K562 (cell line): ENCODE data around the gene HDAC1. TPM values are rescaled to one million over a fixed set of nuclear protein-coding genes. Genes with fewer than 3 reads are reported as not detected.

Source experiments
- ARID1B ChIP-seq: fragments of 450-650 bp; IDR thresholded peaks from 2 replicates; pipeline ENCODE4 v1.6.1; 2016; ENCODE audit warnings: antibody characterized with exemption, mild to moderate bottlenecking, inconsistent platforms
- CC2D1A ChIP-seq: fragments of 450-650 bp; IDR thresholded peaks from 2 replicates; pipeline ENCODE4 v1.6.1; 2017; ENCODE audit warnings: mild to moderate bottlenecking
- CGGBP1 ChIP-seq: fragments of 250-450 bp; sonication (Bioruptor Pico); IDR thresholded peaks from 2 replicates; pipeline ENCODE4 v1.9.0; 2021; ENCODE audit warnings: mild to moderate bottlenecking
- CREBBP ChIP-seq: IDR thresholded peaks from one replicate; pipeline ENCODE4 v1.6.1; 2012; ENCODE audit warnings: low read depth, mild to moderate bottlenecking, control low read depth, inconsistent platforms, low read length
- HDGF ChIP-seq: fragments of 450-650 bp; IDR thresholded peaks from 2 replicates; pipeline ENCODE4 v1.6.1; 2016
- LARP7 ChIP-seq: fragments of 450-650 bp; IDR thresholded peaks from 2 replicates; pipeline ENCODE4 v1.6.1; 2016
- MCM7 ChIP-seq, 2 experiments: fragments of 450-650 bp; IDR thresholded peaks; 2 replicates each; pipeline ENCODE4 v1.6.1; 2016 to 2018
- MEF2D ChIP-seq: conservative IDR thresholded peaks from 2 replicates; pipeline ENCODE4 v1.6.1; 2016; ENCODE audit warnings: low read depth, missing genetic modification characterization, missing compliant biosample characterization
- MTA2 ChIP-seq: fragments of 450-650 bp; IDR thresholded peaks from 2 replicates; pipeline ENCODE4 v1.6.1; 2016; ENCODE audit warnings: low read depth
- NFATC3 ChIP-seq: fragments of 450-650 bp; IDR thresholded peaks from 2 replicates; pipeline ENCODE4 v1.6.1; 2017; ENCODE audit warnings: mild to moderate bottlenecking
- PURB ChIP-seq: sonication (generic); formaldehyde crosslinking; IDR thresholded peaks from 2 replicates; pipeline ENCODE4 v1.9.0; 2021; ENCODE audit warnings: low read depth, mild to moderate bottlenecking, missing genetic modification reagents
- SMARCA5 ChIP-seq: fragments of 450-650 bp; IDR thresholded peaks from 2 replicates; pipeline ENCODE4 v1.6.1; 2016
- SRSF3 ChIP-seq: fragments of 200-400 bp; formaldehyde crosslinking; IDR thresholded peaks from 2 replicates; pipeline ENCODE4 v1.6.1; 2016; ENCODE audit warnings: mild to moderate bottlenecking, low read length, moderate library complexity; ENCODE audit not compliant: insufficient read depth
- TCFL5 ChIP-seq: fragments of 250-450 bp; sonication (Bioruptor Pico); conservative IDR thresholded peaks from 2 replicates; pipeline ENCODE4 v1.6.1; 2021; ENCODE audit warnings: mild to moderate bottlenecking, moderate library complexity, matching md5 sums
- ZBTB7A ChIP-seq: IDR thresholded peaks from 2 replicates; pipeline ENCODE4 v1.6.1; 2011; ENCODE audit warnings: low read depth, mild to moderate bottlenecking, low read length, moderate library complexity, borderline replicate concordance; ENCODE audit not compliant: control insufficient read depth
- polyA plus RNA-seq, 8 experiments: library from polyadenylated mRNA; depleted of rRNA in 4 of 8; stranded (reverse) in 5 of 8; unstranded in 3 of 8; fragments of >200 nt; fragmentation: Nextera tagmentation in 2 of 8; fragmentation: Illumina TruSeq in 1 of 8; extraction: Ambion mirVana in 2 of 8; extraction: Trizol in 1 of 8; gene quantifications; 2 replicates each; pipeline versions ENCODE4 v1.2.1 to v1.2.3, GENCODE V29; 2011 to 2014; ENCODE audit warnings: inconsistent platforms in 1 of 8, missing spikeins in 1 of 8
- total RNA-seq, 7 experiments: library from RNA; depleted of rRNA in 6 of 7; stranded (reverse); fragments of >200 nt in 6 of 7; fragmentation: Illumina TruSeq in 2 of 7; extraction: Trizol in 2 of 7; gene quantifications; 2 replicates each; pipeline versions ENCODE4 v1.2.1 to v1.2.3, GENCODE V29; 2011 to 2021; ENCODE audit warnings: low replicate concordance in 1 of 7
- TF ChIP-seq, protein P1 (sequence below), 2 experiments: fragments of 450-650 bp; formaldehyde crosslinking in 1 of 2; IDR thresholded peaks; 2 replicates each; pipeline versions ENCODE4 v1.4.0 to v1.6.1; 2014 to 2020; ENCODE audit warnings: mild to moderate bottlenecking in 2 of 2, borderline replicate concordance in 1 of 2, low read depth in 1 of 2
- TF ChIP-seq, protein P2 (sequence below), 3 experiments: IDR thresholded peaks in 2 of 3; conservative IDR thresholded peaks in 1 of 3; 2 replicates each; pipeline ENCODE4 v1.5.1; 2011 to 2012; ENCODE audit warnings: low read length in 3 of 3, mild to moderate bottlenecking in 3 of 3, control low read depth in 2 of 3, improper control_type of control experiment in 1 of 3, inconsistent platforms in 1 of 3, low read depth in 1 of 3, mixed read lengths in 1 of 3, moderate library complexity in 1 of 3; ENCODE audit not compliant: insufficient read depth in 2 of 3
- TF ChIP-seq, protein P3 (sequence below): fragments of 250-450 bp; sonication (Bioruptor Pico); IDR thresholded peaks from 2 replicates; pipeline ENCODE4 v1.8.0; 2022; ENCODE audit warnings: inconsistent platforms, mild to moderate bottlenecking, moderate library complexity, borderline replicate concordance

The HDAC1 gene
- total and polyA plus RNA-seq, 9 of the 15 experiments (the other 6 are each of a cell fraction or from before 2014, with no cell fraction given), result 169 to 384 (median 193) TPM

DNA sequence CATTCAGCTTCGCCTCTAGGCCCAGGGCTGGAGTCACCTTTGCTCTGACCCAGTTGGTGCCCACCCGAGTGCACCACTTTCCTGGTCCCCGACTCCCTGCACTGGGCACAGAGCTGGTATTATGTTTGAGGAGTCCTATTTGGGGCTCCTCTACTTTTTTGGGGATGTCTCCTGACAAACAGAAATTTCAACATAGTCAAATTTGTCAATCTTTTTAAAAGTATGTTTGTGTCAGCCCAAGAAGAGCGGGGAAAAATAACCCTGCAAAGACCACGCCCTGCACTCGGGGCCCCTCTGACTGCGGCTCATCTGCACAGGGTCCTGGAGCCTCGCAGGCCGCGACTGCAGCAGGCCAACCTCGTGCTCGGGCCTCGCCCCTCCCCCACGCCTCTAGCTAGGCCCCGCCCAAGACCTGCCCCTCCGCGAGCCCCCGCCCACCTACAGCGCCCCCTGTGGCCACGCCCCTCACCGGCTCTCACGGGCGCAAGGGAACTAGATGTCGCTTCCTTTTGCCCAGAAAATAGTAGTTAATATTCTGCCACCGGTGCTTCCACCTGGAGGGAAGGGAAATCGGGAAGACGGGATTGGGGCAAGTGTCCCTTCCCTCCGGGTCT, 59.0 kb downstream of the HDAC1 start (continued):
- TF ChIP-seq CGGBP1 (CRISPR knock-in tag) (no peak), ZBTB7A (peak; percentile 85), CC2D1A (no peak), MEF2D (tag) (peak; percentile 67; the same call in 1 of the 2 replicates), MCM7 (IDR thresholded peaks at IDR 0.05) (no peak), ARID1B (no peak; the same call in none of the 2 replicates), LARP7 (peak; percentile 79; the same call in 1 of the 2 replicates), PURB (CRISPR knock-in tag) (no peak), TCFL5 (CRISPR knock-in tag) (0 out of 2 replicates have a peak, but pooled peaks have one; percentile 63), CREBBP (no peak), MTA2 (no peak), HDGF (no peak), NFATC3 (no peak), SRSF3 (no peak), SMARCA5 (no peak)
- TF ChIP-seq, protein P1, sequence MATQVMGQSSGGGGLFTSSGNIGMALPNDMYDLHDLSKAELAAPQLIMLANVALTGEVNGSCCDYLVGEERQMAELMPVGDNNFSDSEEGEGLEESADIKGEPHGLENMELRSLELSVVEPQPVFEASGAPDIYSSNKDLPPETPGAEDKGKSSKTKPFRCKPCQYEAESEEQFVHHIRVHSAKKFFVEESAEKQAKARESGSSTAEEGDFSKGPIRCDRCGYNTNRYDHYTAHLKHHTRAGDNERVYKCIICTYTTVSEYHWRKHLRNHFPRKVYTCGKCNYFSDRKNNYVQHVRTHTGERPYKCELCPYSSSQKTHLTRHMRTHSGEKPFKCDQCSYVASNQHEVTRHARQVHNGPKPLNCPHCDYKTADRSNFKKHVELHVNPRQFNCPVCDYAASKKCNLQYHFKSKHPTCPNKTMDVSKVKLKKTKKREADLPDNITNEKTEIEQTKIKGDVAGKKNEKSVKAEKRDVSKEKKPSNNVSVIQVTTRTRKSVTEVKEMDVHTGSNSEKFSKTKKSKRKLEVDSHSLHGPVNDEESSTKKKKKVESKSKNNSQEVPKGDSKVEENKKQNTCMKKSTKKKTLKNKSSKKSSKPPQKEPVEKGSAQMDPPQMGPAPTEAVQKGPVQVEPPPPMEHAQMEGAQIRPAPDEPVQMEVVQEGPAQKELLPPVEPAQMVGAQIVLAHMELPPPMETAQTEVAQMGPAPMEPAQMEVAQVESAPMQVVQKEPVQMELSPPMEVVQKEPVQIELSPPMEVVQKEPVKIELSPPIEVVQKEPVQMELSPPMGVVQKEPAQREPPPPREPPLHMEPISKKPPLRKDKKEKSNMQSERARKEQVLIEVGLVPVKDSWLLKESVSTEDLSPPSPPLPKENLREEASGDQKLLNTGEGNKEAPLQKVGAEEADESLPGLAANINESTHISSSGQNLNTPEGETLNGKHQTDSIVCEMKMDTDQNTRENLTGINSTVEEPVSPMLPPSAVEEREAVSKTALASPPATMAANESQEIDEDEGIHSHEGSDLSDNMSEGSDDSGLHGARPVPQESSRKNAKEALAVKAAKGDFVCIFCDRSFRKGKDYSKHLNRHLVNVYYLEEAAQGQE (IDR thresholded peaks at IDR 0.05; ENCODE audit: borderline replicate concordance), result no peak
- TF ChIP-seq, protein P1 (CRISPR knock-in tag; IDR thresholded peaks at IDR 0.05; ENCODE audit: low read depth), result 0 out of 2 replicates have a peak, but pooled peaks have one; percentile 38
- TF ChIP-seq, protein P2, sequence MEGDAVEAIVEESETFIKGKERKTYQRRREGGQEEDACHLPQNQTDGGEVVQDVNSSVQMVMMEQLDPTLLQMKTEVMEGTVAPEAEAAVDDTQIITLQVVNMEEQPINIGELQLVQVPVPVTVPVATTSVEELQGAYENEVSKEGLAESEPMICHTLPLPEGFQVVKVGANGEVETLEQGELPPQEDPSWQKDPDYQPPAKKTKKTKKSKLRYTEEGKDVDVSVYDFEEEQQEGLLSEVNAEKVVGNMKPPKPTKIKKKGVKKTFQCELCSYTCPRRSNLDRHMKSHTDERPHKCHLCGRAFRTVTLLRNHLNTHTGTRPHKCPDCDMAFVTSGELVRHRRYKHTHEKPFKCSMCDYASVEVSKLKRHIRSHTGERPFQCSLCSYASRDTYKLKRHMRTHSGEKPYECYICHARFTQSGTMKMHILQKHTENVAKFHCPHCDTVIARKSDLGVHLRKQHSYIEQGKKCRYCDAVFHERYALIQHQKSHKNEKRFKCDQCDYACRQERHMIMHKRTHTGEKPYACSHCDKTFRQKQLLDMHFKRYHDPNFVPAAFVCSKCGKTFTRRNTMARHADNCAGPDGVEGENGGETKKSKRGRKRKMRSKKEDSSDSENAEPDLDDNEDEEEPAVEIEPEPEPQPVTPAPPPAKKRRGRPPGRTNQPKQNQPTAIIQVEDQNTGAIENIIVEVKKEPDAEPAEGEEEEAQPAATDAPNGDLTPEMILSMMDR (IDR thresholded peaks at IDR 0.05 in 2 of 3, conservative IDR thresholded peaks at IDR 0.05 in 1 of 3; ENCODE audit: insufficient read depth in 2 of 3, low read depth in 1 of 3, low read length in 3 of 3), result peak; percentile 34 to 47 (median 41); a peak in 4 of 6 replicates
- TF ChIP-seq, protein P3, sequence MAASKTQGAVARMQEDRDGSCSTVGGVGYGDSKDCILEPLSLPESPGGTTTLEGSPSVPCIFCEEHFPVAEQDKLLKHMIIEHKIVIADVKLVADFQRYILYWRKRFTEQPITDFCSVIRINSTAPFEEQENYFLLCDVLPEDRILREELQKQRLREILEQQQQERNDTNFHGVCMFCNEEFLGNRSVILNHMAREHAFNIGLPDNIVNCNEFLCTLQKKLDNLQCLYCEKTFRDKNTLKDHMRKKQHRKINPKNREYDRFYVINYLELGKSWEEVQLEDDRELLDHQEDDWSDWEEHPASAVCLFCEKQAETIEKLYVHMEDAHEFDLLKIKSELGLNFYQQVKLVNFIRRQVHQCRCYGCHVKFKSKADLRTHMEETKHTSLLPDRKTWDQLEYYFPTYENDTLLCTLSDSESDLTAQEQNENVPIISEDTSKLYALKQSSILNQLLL, result no peak
